ENCODE measurements around the gene NUCB1. TPM values are rescaled to one million over a fixed set of nuclear protein-coding genes. Genes with fewer than 3 reads are reported as not detected.

Gene NUCB1
- total and polyA plus RNA-seq, 9 of the 15 experiments (the other 6 are each of a cell fraction or from before 2014, with no cell fraction given), result 3.1 to 153 (median 71.7) TPM

GRCh38 chr19:48965806-48966540 lies 65.9 kb downstream of the NUCB1 start (continued):
- TF ChIP-seq, protein P1, sequence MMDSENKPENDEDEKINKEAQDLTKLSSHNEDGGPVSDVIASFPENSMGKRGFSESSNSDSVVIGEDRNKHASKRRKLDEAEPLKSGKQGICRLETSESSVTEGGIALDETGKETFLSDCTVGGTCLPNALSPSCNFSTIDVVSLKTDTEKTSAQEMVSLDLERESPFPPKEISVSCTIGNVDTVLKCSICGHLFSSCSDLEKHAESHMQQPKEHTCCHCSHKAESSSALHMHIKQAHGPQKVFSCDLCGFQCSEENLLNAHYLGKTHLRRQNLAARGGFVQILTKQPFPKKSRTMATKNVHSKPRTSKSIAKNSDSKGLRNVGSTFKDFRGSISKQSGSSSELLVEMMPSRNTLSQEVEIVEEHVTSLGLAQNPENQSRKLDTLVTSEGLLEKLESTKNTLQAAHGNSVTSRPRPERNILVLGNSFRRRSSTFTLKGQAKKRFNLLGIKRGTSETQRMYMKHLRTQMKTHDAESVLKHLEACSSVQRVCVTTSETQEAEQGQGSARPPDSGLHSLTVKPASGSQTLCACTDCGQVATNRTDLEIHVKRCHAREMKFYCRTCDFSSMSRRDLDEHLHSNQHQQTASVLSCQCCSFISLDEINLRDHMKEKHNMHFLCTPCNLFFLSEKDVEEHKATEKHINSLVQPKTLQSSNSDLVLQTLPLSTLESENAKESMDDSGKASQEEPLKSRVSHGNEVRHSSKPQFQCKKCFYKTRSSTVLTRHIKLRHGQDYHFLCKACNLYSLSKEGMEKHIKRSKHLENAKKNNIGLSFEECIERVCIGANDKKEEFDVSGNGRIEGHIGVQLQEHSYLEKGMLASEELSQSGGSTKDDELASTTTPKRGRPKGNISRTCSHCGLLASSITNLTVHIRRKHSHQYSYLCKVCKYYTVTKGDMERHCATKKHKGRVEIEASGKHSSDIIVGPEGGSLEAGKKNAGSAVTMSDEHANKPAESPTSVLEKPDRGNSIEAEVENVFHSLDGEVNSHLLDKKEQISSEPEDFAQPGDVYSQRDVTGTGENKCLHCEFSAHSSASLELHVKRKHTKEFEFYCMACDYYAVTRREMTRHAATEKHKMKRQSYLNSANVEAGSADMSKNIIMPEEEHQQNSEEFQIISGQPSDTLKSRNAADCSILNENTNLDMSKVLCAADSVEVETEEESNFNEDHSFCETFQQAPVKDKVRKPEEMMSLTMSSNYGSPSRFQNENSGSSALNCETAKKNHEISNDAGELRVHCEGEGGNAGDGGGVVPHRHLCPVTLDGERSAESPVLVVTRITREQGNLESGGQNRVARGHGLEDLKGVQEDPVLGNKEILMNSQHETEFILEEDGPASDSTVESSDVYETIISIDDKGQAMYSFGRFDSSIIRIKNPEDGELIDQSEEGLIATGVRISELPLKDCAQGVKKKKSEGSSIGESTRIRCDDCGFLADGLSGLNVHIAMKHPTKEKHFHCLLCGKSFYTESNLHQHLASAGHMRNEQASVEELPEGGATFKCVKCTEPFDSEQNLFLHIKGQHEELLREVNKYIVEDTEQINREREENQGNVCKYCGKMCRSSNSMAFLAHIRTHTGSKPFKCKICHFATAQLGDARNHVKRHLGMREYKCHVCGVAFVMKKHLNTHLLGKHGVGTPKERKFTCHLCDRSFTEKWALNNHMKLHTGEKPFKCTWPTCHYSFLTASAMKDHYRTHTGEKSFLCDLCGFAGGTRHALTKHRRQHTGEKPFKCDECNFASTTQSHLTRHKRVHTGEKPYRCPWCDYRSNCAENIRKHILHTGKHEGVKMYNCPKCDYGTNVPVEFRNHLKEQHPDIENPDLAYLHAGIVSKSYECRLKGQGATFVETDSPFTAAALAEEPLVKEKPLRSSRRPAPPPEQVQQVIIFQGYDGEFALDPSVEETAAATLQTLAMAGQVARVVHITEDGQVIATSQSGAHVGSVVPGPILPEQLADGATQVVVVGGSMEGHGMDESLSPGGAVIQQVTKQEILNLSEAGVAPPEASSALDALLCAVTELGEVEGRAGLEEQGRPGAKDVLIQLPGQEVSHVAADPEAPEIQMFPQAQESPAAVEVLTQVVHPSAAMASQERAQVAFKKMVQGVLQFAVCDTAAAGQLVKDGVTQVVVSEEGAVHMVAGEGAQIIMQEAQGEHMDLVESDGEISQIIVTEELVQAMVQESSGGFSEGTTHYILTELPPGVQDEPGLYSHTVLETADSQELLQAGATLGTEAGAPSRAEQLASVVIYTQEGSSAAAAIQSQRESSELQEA (IDR thresholded peaks at IDR 0.05; ENCODE audit: low read depth), result no peak
- TF ChIP-seq SAFB (IDR thresholded peaks at IDR 0.05; ENCODE audit: borderline replicate concordance, low read depth, low read length) (no peak), ZNF384 (IDR thresholded peaks at IDR 0.05; ENCODE audit: low read depth, low read length) (no peak), SMAD3 (CRISPR knock-in tag; conservative IDR thresholded peaks at IDR 0.05) (no peak), ZNF449 (CRISPR knock-in tag; IDR thresholded peaks at IDR 0.05) (no peak), BCL6 (CRISPR knock-in tag; IDR thresholded peaks at IDR 0.05) (no peak), ATF7 (IDR thresholded peaks at IDR 0.05) (no peak), ZNF589 (CRISPR knock-in tag; IDR thresholded peaks at IDR 0.05; ENCODE audit: low read depth) (peak; percentile 86; the same call in 1 of the 2 replicates)
- TF ChIP-seq, protein P2, sequence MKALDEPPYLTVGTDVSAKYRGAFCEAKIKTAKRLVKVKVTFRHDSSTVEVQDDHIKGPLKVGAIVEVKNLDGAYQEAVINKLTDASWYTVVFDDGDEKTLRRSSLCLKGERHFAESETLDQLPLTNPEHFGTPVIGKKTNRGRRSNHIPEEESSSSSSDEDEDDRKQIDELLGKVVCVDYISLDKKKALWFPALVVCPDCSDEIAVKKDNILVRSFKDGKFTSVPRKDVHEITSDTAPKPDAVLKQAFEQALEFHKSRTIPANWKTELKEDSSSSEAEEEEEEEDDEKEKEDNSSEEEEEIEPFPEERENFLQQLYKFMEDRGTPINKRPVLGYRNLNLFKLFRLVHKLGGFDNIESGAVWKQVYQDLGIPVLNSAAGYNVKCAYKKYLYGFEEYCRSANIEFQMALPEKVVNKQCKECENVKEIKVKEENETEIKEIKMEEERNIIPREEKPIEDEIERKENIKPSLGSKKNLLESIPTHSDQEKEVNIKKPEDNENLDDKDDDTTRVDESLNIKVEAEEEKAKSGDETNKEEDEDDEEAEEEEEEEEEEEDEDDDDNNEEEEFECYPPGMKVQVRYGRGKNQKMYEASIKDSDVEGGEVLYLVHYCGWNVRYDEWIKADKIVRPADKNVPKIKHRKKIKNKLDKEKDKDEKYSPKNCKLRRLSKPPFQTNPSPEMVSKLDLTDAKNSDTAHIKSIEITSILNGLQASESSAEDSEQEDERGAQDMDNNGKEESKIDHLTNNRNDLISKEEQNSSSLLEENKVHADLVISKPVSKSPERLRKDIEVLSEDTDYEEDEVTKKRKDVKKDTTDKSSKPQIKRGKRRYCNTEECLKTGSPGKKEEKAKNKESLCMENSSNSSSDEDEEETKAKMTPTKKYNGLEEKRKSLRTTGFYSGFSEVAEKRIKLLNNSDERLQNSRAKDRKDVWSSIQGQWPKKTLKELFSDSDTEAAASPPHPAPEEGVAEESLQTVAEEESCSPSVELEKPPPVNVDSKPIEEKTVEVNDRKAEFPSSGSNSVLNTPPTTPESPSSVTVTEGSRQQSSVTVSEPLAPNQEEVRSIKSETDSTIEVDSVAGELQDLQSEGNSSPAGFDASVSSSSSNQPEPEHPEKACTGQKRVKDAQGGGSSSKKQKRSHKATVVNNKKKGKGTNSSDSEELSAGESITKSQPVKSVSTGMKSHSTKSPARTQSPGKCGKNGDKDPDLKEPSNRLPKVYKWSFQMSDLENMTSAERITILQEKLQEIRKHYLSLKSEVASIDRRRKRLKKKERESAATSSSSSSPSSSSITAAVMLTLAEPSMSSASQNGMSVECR (CRISPR knock-in tag; IDR thresholded peaks at IDR 0.05), result peak; percentile 80
